Activated naive CD8-positive, alpha-beta T cell (primary cell): ENCODE results near the gene ESPNL.

ENCODE experiments used
- H3K27ac Mint-ChIP-seq: one replicate; pipeline ENCODE4 v1.8.0; 2021; ENCODE audit warnings: mixed read lengths
- H3K27me3 Mint-ChIP-seq: one replicate; pipeline ENCODE4 v1.8.0; 2021; ENCODE audit warnings: mixed read lengths
- H3K36me3 Mint-ChIP-seq: one replicate; pipeline ENCODE4 v1.8.0; 2021; ENCODE audit warnings: mixed read lengths
- H3K4me1 Mint-ChIP-seq: one replicate; pipeline ENCODE4 v1.8.0; 2021; ENCODE audit warnings: low read depth, mixed read lengths
- H3K4me3 Mint-ChIP-seq: one replicate; pipeline ENCODE4 v1.8.0; 2021; ENCODE audit warnings: mild to moderate bottlenecking, mixed read lengths
- H3K9me3 Mint-ChIP-seq: one replicate; pipeline ENCODE4 v1.8.0; 2021; ENCODE audit warnings: low read depth, mixed read lengths

Gene ESPNL

DNA sequence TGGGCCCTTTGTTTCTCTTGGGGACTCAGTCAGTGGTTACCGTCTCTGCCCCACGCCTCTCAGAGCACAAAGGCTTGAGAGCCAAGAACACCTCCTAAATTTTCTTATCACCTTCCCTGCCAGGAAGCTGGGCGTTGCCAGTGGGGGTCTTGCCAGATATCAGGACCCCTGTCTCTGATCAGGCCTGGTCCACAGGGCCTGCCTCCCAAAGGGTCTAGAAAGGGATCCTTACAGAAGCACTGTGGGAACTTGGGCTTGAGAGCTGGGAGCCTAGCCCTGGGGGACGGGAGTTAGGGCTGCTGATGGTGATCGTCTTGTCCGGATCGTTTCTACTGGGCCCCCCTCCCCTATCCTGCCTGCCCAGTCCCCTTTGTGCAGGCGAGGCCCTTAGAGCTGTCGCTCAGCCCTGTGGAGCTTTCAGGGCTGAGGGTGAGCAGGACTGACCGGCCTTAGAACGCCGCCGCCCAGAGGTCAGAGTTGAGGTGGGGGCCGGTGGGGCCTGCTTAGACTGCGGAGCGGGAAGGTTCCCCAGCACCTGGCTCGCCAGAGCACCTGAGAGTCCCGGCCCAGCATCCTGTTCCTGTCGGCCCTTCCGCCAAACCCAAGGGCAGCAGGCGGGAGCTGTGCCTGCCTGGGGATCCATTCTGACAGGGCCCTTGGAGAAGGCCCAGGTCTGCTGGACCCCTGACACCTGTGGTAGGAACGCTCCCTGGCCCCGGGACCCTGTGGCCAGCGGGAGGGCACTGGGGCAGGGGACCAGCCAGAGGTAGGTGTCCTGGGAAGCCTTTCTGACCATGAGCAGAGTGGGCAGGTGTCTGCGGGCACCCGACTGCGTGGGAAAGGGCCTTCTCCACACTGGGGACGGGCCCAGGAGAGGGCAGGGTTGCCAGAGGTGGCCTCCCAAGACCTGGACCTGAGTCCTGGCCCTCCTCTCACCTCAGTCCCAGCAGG is 956 bp downstream of the ESPNL start:
- Mint-ChIP-seq H3K4me1 (no peaks in the 10 kb centered on the region), H3K9me3 (no peaks in the 10 kb centered on the region), H3K4me3 (no peak overlapping the region), H3K27me3 (no peaks in the 10 kb centered on the region), H3K36me3 (peaks cover 6% of the 10 kb centered on the region), H3K27ac (no peak overlapping the region)

DNA sequence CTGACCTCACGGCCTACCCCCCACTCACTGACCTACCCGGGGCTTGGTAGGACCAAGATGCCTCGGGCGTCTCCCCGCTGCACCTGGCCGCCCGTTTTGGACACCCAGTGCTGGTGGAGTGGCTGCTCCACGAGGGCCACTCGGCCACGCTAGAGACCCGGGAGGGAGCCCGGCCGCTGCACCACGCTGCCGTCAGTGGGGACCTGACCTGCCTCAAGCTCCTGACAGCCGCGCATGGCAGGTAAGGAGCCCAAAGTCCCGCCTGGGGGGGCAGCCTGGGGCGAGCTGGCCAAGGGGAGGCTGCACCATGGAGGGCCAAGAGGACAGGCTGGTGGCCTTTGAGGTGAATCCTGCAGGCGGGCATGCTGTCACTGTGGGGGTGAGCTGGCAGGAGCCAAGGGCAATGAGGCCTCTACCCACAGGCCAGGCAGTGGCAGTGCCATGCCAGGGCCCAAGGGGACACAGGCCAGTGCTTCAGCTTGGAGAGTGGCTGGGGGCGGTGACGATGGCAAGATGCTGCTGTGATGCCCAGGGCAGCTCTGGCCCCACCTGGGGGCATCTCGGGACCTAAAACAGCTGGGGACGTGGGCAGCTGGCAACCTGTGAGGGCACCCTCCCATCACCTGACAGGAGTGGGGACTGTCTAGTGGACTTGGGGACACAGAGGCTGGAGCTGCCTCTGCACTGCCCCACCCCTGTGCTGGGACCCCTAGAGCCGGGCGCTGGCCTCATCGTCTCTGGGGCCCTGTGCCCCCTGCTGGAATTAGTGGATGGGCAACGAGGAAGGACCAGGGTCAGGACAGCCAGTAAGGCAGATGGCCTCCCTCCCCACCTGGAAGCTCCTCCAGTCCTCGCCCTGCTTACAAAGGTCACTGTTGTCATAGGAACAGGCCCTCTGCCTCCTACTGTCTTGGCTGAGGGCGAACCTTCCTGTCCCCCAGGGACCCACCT is 2.0 kb downstream of the ESPNL start:
- H3K4me3 Mint-ChIP-seq = no peak overlapping the region
- no peak overlapping the region for H3K27ac Mint-ChIP-seq
- no peaks in the 10 kb centered on the region for H3K27me3 Mint-ChIP-seq
- no peaks in the 10 kb centered on the region for H3K9me3 Mint-ChIP-seq
- peaks cover 3% of the 10 kb centered on the region for H3K36me3 Mint-ChIP-seq
- H3K4me1 Mint-ChIP-seq = no peaks in the 10 kb centered on the region

DNA sequence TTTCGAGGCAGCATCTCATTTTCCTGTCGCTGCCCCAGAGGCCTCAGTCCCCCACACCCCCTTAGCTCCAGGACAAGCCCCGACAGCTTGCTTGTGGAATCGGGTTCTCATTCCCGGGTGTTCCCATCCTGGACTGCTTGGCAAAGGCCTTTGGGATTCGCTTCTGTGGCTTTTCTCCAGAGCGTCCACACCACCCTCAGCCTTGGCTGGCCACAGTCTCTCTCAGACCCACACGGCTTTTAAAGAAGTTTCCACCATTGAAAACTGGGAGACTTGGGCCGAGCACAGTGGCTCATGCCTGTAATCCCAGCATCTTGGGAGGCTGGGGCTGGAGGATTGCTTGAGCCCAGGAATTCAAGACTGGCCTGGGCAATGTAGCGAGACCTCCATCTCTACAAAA is 2.7 kb downstream of the ESPNL start:
- no peak overlapping the region for H3K4me3 Mint-ChIP-seq
- no peak overlapping the region for H3K27ac Mint-ChIP-seq
- no peaks in the 10 kb centered on the region for H3K9me3 Mint-ChIP-seq
- no peaks in the 10 kb centered on the region for H3K4me1 Mint-ChIP-seq
- H3K36me3 Mint-ChIP-seq = peaks cover 3% of the 10 kb centered on the region
- no peaks in the 10 kb centered on the region for H3K27me3 Mint-ChIP-seq

DNA sequence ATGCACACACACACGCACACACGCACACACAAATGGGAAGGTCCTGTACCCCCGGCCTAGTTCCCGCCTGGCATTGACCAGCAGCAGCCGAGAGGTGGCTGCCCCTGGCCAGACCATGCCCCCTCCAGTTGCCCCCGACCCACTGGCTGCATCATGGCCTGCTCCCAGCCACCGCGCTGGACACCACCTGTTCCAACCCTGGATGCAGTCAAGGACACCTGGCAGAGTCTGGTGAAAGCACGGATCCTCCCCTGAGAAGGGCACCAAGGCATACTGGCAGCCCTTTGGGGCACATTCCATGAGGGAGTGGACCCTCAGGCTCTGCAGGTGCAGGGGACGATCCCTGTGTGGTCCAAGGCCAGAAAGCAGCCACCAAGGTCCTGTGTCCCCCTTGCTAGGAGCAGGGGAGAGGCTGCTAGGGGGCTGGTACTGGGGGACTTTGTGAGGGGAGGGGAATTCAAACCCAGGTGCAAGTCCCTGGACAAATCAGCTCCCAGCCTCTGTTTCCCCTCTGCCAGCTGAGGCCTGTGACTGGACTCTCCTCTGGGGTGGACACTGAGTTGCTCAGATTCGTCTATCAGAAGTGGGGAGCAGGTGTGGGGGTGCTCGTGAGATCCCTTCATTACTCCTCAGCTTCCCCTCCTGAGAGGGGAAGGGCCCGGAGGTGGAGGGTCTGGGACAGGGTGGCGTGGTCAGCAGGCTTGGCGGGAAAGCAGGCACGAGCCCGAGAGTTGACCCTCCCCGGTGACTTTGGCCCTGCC is 3.5 kb downstream of the ESPNL start:
- H3K9me3 Mint-ChIP-seq = no peaks in the 10 kb centered on the region
- H3K36me3 Mint-ChIP-seq = peaks cover 3% of the 10 kb centered on the region
- H3K4me1 Mint-ChIP-seq = no peaks in the 10 kb centered on the region

DNA sequence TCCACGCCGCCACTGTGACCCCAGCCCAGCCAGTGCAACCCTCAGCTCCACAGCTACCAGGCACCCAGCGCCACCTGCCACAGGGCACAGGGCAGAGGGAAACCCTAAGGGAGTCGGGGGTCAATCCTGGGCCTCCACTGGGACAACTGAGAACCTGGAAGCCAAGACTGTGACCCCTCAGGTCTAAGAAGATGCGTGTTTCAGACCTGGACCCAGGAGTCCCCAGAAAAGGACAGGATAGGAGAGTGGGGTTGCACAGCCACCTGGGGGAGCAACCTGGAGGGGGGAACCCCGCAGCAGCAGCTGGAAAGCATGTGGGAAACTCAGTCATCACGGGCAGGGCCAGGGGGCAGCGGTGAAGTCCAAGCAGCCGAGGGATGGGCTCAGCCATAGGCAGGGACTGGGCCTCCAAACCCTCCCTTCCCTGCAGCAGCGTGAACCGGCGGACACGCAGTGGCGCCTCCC is 4.1 kb downstream of the ESPNL start:
- no peak overlapping the region for H3K27ac Mint-ChIP-seq
- no peaks in the 10 kb centered on the region for H3K36me3 Mint-ChIP-seq
- no peaks in the 10 kb centered on the region for H3K9me3 Mint-ChIP-seq

More for the DNA sequence above, 3.5 kb downstream of the ESPNL start:
- no peaks in the 10 kb centered on the region for H3K27me3 Mint-ChIP-seq
- no peak overlapping the region for H3K4me3 Mint-ChIP-seq
- no peak overlapping the region for H3K27ac Mint-ChIP-seq

DNA sequence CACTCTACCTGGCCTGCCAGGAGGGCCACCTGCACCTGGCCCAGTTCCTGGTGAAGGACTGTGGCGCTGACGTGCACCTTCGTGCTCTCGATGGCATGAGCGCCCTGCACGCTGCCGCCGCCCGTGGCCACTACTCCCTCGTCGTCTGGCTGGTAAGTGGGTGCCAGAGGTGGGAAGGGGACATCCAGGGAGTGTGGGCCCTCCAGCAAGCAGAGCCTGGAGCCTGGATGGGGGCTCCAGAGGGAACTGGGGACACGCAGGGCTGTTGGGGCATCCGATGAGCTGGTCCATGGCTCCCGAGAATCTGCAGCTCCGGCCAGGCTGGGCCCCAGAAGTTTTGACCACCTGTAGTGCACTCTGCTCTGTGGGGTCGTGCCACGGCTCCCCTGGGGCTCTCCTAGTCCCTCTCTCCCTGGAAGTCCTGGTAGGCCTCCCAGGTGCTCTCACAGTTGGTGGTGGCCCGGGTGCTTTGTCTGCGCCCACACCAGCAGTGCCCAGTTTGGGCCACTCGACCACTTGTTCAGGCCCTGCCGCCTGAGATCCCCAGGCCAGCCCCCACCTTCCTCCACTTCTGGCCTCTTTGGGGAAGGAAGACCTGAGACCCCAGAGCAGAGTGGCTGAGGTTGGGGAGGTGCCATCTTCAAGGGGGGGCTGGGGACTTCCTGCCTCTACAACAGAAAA is 4.7 kb downstream of the ESPNL start:
- Mint-ChIP-seq H3K27ac (no peak overlapping the region), H3K9me3 (no peaks in the 10 kb centered on the region), H3K4me3 (no peak overlapping the region), H3K27me3 (no peaks in the 10 kb centered on the region), H3K4me1 (peaks cover 4% of the 10 kb centered on the region), H3K36me3 (no peaks in the 10 kb centered on the region)

More for the DNA sequence above, 4.1 kb downstream of the ESPNL start:
- Mint-ChIP-seq H3K27me3 (no peaks in the 10 kb centered on the region), H3K4me3 (no peak overlapping the region), H3K4me1 (peaks cover 1% of the 10 kb centered on the region)

DNA sequence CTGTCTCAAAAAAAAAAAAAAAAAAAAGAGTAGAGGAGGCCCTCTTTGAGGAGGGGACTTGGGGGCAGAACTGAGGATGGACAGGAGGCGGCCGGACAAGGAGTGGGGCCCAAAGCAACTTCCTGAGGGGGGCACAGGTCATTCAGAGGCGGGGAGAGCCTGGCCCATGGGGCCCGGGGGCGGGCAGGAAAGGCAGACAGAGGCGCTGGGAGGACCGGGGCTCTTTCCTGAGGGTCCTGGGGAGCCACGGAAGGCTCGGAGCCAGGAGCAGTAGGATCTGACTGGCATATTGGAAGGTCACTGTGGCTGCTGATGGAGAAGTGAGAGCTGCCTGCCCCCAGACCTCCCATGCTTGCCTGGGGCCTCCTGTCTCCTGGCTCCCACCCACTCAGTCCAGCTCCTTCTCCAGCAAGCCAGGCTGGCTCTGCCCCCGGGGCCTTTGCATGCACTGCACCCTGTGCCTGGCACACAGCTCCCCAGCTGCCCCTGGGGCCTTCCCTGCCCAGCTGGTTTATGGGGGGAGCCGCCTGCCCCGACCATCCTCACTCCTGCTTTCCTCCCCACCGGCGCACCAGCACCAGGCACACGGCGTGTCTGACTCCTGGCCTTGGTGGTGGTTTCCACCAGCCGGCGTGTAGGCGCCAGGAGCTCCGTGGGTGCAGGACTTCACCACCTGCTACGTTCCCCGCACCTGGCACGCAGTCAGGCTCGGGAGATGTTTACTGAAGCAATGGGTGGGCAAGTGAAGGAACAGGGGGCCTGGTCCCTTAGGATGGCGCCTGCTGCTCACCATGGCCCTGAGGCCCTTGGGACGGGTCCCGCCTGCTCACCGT is 5.6 kb downstream of the ESPNL start:
- H3K4me3 Mint-ChIP-seq = no peak overlapping the region
- no peaks in the 10 kb centered on the region for H3K36me3 Mint-ChIP-seq
- no peak overlapping the region for H3K27ac Mint-ChIP-seq
- H3K27me3 Mint-ChIP-seq = no peaks in the 10 kb centered on the region
- H3K9me3 Mint-ChIP-seq = no peaks in the 10 kb centered on the region
- peaks cover 4% of the 10 kb centered on the region for H3K4me1 Mint-ChIP-seq

DNA sequence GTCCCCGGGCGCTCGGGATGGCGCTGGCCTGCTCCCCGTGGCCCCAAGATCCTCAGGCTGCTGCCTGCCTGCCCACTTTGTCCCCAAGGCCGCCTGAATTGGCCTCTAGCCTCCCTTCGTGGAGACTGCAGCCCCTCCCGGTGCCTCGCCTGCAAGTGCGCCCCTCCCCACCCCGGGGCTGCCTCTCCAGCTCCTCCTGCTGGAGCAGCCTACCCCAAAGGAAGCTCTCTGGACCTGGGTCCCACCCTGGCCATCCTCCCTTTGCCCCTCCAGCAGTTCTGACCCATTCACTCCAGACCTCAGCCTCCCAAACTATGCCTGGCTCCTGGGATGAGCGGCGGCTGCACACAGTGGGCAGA is 6.2 kb downstream of the ESPNL start:
- Mint-ChIP-seq H3K4me1 (peaks cover 4% of the 10 kb centered on the region), H3K9me3 (no peaks in the 10 kb centered on the region), H3K36me3 (no peaks in the 10 kb centered on the region), H3K27ac (no peak overlapping the region), H3K4me3 (no peak overlapping the region), H3K27me3 (no peaks in the 10 kb centered on the region)

DNA sequence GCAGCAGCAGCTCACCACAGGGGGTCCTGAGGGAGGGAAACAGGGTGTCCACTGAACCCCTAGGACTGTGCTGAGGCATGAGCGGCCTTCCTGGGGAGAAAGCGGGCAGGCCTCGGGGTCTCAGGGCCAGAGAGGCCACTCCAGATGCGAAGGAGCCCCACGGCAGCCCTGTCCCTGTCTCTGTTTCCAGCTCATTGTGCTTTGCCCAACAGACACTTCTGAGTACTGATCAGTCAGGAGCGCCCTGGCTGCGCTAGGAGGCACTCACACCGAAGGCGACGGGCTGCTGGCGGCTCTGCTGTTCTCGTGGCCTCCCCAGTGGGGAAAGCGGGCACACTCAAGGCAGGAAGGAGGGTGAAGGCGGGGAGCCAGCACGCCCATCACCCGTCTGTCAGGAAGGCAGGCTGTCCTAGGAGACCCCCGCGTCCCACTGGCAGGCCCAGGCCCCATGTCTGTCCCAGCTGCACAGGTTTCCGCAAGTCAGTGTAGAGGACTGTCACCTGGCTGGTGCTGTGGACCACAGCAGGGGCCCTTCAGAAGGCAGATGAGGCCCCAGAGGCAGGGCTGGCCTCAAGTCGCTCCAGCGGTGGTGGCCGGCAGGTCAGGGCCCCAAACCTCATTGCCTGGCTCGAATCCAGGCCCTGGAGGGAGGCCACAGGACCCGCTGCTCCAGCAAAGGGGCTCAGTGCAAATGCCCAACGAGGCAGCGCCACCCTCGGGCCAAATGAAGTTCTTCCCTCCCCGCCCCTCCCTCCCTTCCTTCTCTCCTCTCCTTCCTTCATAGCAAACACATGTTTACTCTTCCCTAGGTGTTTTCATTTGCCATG is 6.8 kb downstream of the ESPNL start:
- Mint-ChIP-seq H3K27me3 (no peaks in the 10 kb centered on the region), H3K27ac (no peak overlapping the region), H3K4me1 (peaks cover 4% of the 10 kb centered on the region), H3K4me3 (no peak overlapping the region), H3K36me3 (no peaks in the 10 kb centered on the region), H3K9me3 (no peaks in the 10 kb centered on the region)

DNA sequence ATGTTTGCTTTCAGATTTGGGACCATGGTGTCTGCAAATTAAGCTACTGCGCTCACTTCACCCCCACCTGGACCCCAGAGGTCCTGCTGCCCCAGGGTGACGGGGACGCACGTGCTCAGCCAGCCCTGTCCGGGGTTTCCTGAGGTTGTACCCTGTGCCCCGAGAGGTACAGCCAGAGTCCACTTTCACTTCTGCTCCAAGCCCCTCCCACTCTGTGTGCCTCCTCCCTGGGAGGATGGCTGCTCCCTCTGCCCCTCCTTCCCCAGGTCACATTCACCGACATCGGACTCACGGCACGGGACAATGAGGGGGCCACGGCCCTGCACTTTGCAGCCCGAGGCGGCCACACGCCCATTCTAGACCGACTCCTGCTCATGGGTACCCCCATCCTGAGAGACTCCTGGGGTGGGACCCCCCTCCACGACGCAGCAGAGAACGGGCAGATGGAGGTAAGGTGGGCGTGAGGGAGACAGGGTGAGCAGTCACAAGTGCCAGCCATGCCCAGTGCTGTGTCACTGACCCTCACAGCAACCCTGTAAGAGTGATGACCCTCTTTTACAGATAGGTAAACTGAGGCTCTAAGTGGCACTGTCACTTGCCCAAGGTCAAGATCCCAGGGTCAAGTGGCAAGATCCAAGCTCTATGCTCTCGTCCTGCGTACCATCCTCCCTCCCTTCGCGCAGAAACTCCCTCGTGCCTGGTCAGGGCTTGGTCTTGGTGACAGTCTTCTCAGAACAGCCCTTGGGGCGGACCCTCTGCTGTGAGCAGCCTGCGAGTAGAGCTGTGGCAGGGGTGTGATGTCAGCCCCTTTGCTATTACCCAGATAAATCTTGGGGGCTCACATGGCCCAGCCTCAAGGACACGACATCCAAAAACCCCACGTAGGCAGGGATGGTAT is 7.6 kb downstream of the ESPNL start:
- no peaks in the 10 kb centered on the region for H3K9me3 Mint-ChIP-seq
- no peak overlapping the region for H3K27ac Mint-ChIP-seq
- no peak overlapping the region for H3K4me3 Mint-ChIP-seq
- H3K27me3 Mint-ChIP-seq = no peaks in the 10 kb centered on the region
- no peaks in the 10 kb centered on the region for H3K36me3 Mint-ChIP-seq
- peaks cover 4% of the 10 kb centered on the region for H3K4me1 Mint-ChIP-seq

DNA sequence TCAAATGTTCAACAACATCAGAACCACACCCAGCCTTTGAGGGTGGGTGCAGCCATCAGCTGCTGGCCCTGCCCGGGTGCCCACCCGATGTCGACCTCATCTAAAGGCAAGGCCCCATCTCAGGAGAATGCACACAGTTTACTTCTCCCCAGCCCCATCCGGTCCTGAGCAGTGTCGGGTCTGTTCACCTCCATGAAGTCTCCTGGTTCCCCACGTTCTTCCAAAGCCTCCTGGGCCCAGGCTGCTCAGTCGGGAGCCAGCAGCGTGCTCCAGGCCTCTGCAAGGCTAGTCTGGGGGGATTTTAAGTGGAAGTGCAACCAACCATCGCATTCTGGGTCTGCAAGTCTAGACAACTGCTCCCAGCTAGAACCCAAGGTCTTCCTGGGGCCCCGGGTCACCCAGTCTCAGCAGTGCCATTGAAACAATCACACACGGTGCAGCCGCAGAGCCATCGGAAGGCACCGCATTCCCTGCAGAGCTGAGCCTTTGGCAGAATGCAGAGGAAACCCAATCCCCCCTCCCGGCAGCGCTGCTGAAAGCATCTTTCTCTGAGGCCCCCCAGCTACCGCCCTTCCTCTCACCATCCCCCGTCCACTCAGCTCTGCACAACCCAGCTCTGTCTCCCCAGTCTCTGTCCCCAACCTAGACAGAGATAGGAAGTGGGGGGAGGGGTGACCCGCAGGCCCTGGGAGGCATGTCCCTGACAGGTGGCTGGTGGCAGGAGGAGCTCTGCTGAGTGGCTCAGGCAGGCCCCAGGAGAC is 8.5 kb downstream of the ESPNL start:
- H3K4me3 Mint-ChIP-seq = no peak overlapping the region
- H3K27me3 Mint-ChIP-seq = no peaks in the 10 kb centered on the region
- no peaks in the 10 kb centered on the region for H3K9me3 Mint-ChIP-seq
- H3K36me3 Mint-ChIP-seq = no peaks in the 10 kb centered on the region
- H3K4me1 Mint-ChIP-seq = peaks cover 4% of the 10 kb centered on the region
- H3K27ac Mint-ChIP-seq = no peak overlapping the region
